ENCODE data around the gene UCHL5. TPM values are rescaled to one million over a fixed set of nuclear protein-coding genes. Genes with fewer than 3 reads are reported as not detected.
"Not testable (repeated sequence)": the region's sequence is repeated elsewhere in the genome, so short reads cannot be mapped to it uniquely, and the experiment has no call there.

The UCHL5 gene
- total RNA-seq, 2 donors from 2014 or later, result 18.9 to 32.9 TPM

DNA sequence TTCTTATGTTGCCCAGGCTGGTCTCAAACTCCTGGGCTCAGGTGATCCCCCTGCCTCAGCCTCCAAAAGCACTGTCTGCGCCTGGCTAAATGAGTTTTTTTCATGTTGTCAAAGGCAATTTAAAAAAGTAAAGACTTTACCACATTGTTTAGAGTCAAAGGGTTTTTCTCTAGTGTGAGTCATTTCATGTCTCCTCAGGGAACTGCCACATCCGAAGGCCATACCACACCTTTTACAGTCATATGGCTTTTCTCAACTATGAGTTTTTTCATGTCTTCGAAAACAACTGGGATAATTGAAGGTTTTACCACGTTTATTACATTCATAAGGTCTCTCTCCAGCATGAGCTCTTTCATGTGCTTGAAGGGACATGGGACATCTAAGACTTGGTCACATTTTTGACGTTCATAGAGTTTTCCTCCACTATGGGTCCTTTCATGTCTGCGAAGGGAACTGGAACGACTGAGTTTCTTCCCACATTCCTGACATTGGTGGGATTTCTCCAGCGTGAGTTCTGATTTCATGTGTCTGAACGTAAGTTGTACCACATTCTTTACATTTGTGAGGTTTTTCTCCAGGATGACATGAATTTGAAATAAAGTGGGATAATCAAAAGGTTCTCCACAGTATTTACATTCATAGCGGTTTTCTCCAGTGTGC lies 65.6 kb downstream of the UCHL5 start:
- Histone ChIP-seq H3K27me3 (no peaks in the 10 kb centered on the region), H3K4me3 (no peak overlapping the region), H3K36me3 (no peaks in the 10 kb centered on the region), H3K4me1 (no peaks in the 10 kb centered on the region), H3K27ac (no peak overlapping the region), H3K9me3 (no peaks in the 10 kb centered on the region)
- no peak for TF ChIP-seq CTCF (IDR thresholded peaks at IDR 0.05)
- no peak for DNase-seq (ENCODE audit: low spot score)

GRCh38 chr1:192986748-192987334 lies 72.3 kb downstream of the UCHL5 start:
- DNase-seq (ENCODE audit: low spot score); H3K27me3 ChIP-seq; H3K36me3 ChIP-seq; H3K27ac ChIP-seq; H3K4me1 ChIP-seq; H3K4me3 ChIP-seq; H3K9me3 ChIP-seq: not testable (repeated sequence)

GRCh38 chr1:192986110-192986747 lies 72.9 kb downstream of the UCHL5 start:
- H3K36me3 ChIP-seq, result no peaks in the 10 kb centered on the region
- no peak for DNase-seq (ENCODE audit: low spot score)
- H3K4me3 ChIP-seq, result no peak overlapping the region
- no peaks in the 10 kb centered on the region for H3K4me1 ChIP-seq
- no peaks in the 10 kb centered on the region for H3K27me3 ChIP-seq
- no peaks in the 10 kb centered on the region for H3K9me3 ChIP-seq
- TF ChIP-seq CTCF (IDR thresholded peaks at IDR 0.05), result no peak
- no peak overlapping the region for H3K27ac ChIP-seq

DNA sequence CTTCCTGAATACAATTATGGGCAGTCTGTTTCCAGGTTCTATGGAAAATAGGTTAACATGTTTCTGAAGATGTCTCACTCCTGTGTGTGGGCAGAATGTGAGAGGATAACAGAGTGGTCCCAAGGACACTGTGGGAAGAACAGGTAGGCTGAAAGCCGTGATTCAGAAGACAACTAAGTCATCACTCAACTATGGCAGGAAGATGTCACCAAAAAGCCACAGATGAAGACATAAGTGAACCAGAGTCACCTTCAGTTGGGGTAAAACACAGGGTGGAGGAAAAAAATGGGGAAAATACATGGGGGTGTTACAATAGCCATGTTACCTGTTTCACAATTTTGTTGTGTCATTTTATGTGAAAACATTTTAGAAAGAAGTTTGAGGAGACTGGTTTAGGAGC lies 75.1 kb downstream of the UCHL5 start:
- Histone ChIP-seq H3K27ac (no peak overlapping the region), H3K4me1 (no peaks in the 10 kb centered on the region)
- TF ChIP-seq CTCF (IDR thresholded peaks at IDR 0.05), result no peak

DNA sequence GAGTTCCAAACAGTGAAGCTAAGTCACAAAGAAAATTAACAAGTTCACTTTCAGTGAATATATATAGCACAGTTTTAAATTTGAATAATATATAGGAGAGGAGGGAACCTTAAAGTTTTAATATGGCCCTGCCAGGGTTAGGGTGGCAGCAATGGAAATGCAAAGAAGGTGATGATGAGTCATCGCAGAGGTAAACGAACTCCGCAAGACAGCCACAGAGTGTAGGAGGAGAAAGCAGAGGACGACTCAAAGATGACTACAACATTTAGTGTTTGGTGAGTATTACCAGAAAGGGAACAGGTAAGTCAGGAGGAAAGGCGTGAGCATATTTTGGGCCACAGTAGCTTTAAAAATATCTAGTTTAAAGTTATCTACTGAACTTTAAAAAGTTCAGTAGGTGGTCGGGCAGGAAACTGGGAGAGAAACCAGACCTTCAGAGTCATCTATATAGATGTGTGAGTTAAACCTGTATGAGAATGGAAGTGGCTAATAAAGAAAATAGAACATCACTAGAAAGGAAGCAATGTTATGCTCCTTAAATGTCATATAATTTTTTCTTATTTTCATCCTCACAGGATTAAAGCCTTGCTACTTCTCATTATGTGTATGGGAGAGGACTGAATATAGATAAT lies 75.7 kb downstream of the UCHL5 start:
- no peaks in the 10 kb centered on the region for H3K9me3 ChIP-seq
- DNase-seq (ENCODE audit: low spot score), result no peak
- no peaks in the 10 kb centered on the region for H3K27me3 ChIP-seq
- no peaks in the 10 kb centered on the region for H3K4me1 ChIP-seq
- no peak overlapping the region for H3K4me3 ChIP-seq
- no peak overlapping the region for H3K27ac ChIP-seq
- TF ChIP-seq CTCF (IDR thresholded peaks at IDR 0.05), result no peak
- no peaks in the 10 kb centered on the region for H3K36me3 ChIP-seq

More for the DNA sequence above, 75.1 kb downstream of the UCHL5 start:
- Histone ChIP-seq H3K36me3 (no peaks in the 10 kb centered on the region), H3K4me3 (no peak overlapping the region), H3K9me3 (no peaks in the 10 kb centered on the region), H3K27me3 (no peaks in the 10 kb centered on the region)
- DNase-seq (ENCODE audit: low spot score), result no peak

- TF ChIP-seq CTCF (IDR thresholded peaks at IDR 0.05), result no peak
- Histone ChIP-seq H3K36me3 (no peaks in the 10 kb centered on the region), H3K4me3 (no peak overlapping the region), H3K27ac (no peak overlapping the region), H3K9me3 (no peaks in the 10 kb centered on the region), H3K4me1 (no peaks in the 10 kb centered on the region), H3K27me3 (no peaks in the 10 kb centered on the region)
- DNase-seq (ENCODE audit: low spot score), result no peak
These were observed 78.3 kb downstream of the UCHL5 start for GRCh38 chr1:192980856-192981255.

DNA sequence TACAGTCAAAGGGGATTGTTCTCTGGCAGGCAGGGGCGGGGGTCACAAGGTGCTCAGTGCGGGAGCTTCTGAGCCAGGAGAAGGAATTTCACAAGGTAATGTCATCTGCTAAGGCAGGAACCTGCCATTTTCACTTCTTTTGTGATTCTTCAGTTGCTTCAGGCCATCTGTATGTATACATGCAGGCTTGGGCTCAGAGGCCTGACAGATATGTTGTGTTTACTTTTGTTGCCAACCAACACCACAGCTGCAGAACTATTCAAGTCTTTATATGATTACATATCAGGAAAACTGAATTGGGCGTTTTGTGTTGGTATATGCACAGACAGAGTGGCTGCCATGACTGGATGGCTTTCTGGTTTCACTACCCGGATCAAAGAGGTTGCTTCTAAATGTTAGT lies 78.8 kb downstream of the UCHL5 start:
- H3K4me3 ChIP-seq; DNase-seq (ENCODE audit: low spot score); H3K27me3 ChIP-seq: not testable (repeated sequence)

More for the DNA sequence above, 78.8 kb downstream of the UCHL5 start:
- H3K27ac ChIP-seq, H3K36me3 ChIP-seq, H3K4me1 ChIP-seq, H3K9me3 ChIP-seq: not testable (repeated sequence)
